K562 (cell line): ENCODE data around the gene EBF4. TPM values are rescaled to one million over a fixed set of nuclear protein-coding genes. Genes with fewer than 3 reads are reported as not detected.

Experiments used
- ATAC-seq: fragments of 200-7000 bp; cut with Tn5 transposase; 3 replicates; pipeline ENCODE4 v1.9.1; 2020; ENCODE audit warnings: moderate library complexity
- BruUV-seq: library from RNA; stranded (reverse); fragments of 400-500 nt; replicated peaks from 2 replicates; lab custom pipeline; 2021; lab: Mats Ljungman, UMichigan
- CTCF ChIA-PET: fragments of 300-600 bp; formaldehyde crosslinking; extraction: SDS; loops from one replicate; lab custom pipeline; 2021; ENCODE audit warnings: low intra/inter-chr PET ratio; lab: Yijun Ruan, JAX
- POLR2A ChIA-PET: fragments of 300-600, 350-650 bp; sonication (Branson Sonifier 250); formaldehyde crosslinking; extraction: SDS; loops from one replicate; lab custom pipeline; 2021; ENCODE audit warnings: antibody characterized with exemption, inconsistent platforms; lab: Yijun Ruan, JAX
- DNase-seq, 4 experiments: peaks; one replicate each; pipeline versions ENCODE4 v3.0.0 to v3.0.0-alpha.2; 2011 to 2018; ENCODE audit warnings: low spot score in 3 of 4, mixed read lengths in 3 of 4; ENCODE audit errors: extremely low read depth in 1 of 4
- FAIRE-seq: peaks from 2 replicates; lab custom pipeline; 2011; peaks lifted over from hg19 to GRCh38; lab: Jason Lieb, UNC
- H2AFZ ChIP-seq: 2 replicates; pipeline ENCODE4 v1.6.0; 2011; ENCODE audit warnings: low read depth, low read length, control low read depth, inconsistent platforms
- H3K27ac ChIP-seq: fragments of 200-600 bp; 3 replicates; pipeline ENCODE4 v1.8.0; 2011; ENCODE audit warnings: low read depth, mild to moderate bottlenecking, control low read depth, inconsistent platforms, low read length, moderate library complexity, mixed read lengths; ENCODE audit errors: extremely low read depth
- H3K27me3 ChIP-seq, 2 experiments: fragments of 300-600 bp in 1 of 2; 2 replicates in 1 of 2; 3 replicates in 1 of 2; pipeline versions ENCODE4 v1.6.0 to v1.8.0; 2011; ENCODE audit warnings: inconsistent platforms in 2 of 2, low read length in 2 of 2, mild to moderate bottlenecking in 1 of 2, mixed read lengths in 1 of 2, moderate library complexity in 1 of 2; ENCODE audit not compliant: control insufficient read depth in 2 of 2, insufficient read depth in 2 of 2
- H3K36me3 ChIP-seq: fragments of 300-600 bp; 3 replicates; pipeline ENCODE4 v1.8.0; 2011; ENCODE audit warnings: mild to moderate bottlenecking, low read length, inconsistent platforms; ENCODE audit not compliant: control insufficient read depth, insufficient read depth
- H3K4me1 ChIP-seq, 2 experiments: fragments of 200-600 bp in 1 of 2; replicated peaks in 1 of 2; 2 replicates in 1 of 2; 3 replicates in 1 of 2; pipeline versions ENCODE4 v1.5.1 to v1.8.0; 2011; ENCODE audit warnings: inconsistent platforms in 2 of 2, low read length in 2 of 2, mild to moderate bottlenecking in 1 of 2, mixed read lengths in 1 of 2, moderate library complexity in 1 of 2; ENCODE audit not compliant: control insufficient read depth in 2 of 2, insufficient read depth in 2 of 2
- H3K4me2 ChIP-seq: 2 replicates; pipeline ENCODE4 v1.6.1; 2011; ENCODE audit warnings: low read length, control low read depth, inconsistent platforms, mixed read lengths; ENCODE audit not compliant: insufficient read depth
- H3K4me3 ChIP-seq: fragments of 200-600 bp; sonication (generic), shearing (Covaris generic); 2 replicates; pipeline ENCODE4 v1.5.1; 2016; ENCODE audit warnings: control low read depth, inconsistent platforms
- H3K79me2 ChIP-seq: fragments of 200-600 bp; 3 replicates; pipeline ENCODE4 v1.8.0; 2011; ENCODE audit warnings: low read length, inconsistent platforms; ENCODE audit not compliant: control insufficient read depth, insufficient read depth
- H3K9ac ChIP-seq, 2 experiments: 2 replicates each; pipeline versions ENCODE4 v1.6.0 to v1.6.1; 2011; ENCODE audit warnings: low read depth in 2 of 2, low read length in 2 of 2, control low read depth in 1 of 2, inconsistent platforms in 1 of 2, mild to moderate bottlenecking in 1 of 2, mixed read lengths in 1 of 2; ENCODE audit not compliant: insufficient read depth in 1 of 2
- H3K9me1 ChIP-seq: one replicate; pipeline ENCODE4 v1.6.0; 2011; ENCODE audit warnings: inconsistent platforms, mild to moderate bottlenecking, low read length, moderate library complexity; ENCODE audit not compliant: control insufficient read depth, insufficient read depth
- H3K9me3 ChIP-seq: replicated peaks from 2 replicates; pipeline ENCODE4 v1.5.1; 2011; ENCODE audit warnings: low read depth, low read length, inconsistent platforms; ENCODE audit not compliant: control insufficient read depth, insufficient read depth
- H4K20me1 ChIP-seq: replicated peaks from 2 replicates; pipeline ENCODE4 v1.6.1; 2011; ENCODE audit warnings: low read length, inconsistent platforms, mixed read lengths; ENCODE audit not compliant: control insufficient read depth, insufficient read depth
- ARID1B ChIP-seq: fragments of 450-650 bp; IDR thresholded peaks from 2 replicates; pipeline ENCODE4 v1.6.1; 2016; ENCODE audit warnings: antibody characterized with exemption, mild to moderate bottlenecking, inconsistent platforms
- EWSR1 ChIP-seq: fragments of 450-650 bp; IDR thresholded peaks from 2 replicates; pipeline ENCODE4 v1.6.1; 2018; ENCODE audit warnings: borderline replicate concordance, mild to moderate bottlenecking, low read depth, moderate library complexity; ENCODE audit not compliant: partially characterized antibody
- MBD1 ChIP-seq: fragments of 250-450 bp; sonication (Bioruptor Pico); IDR thresholded peaks from 2 replicates; pipeline ENCODE4 v1.8.0; 2022; ENCODE audit warnings: inconsistent platforms
- POLR3G ChIP-seq: IDR thresholded peaks from 2 replicates; pipeline ENCODE4 v1.6.1; 2011; ENCODE audit not compliant: insufficient read length, insufficient replicate concordance; ENCODE audit errors: extremely low read depth
- RCOR1 ChIP-seq, 2 experiments: IDR thresholded peaks; 2 replicates each; pipeline ENCODE4 v1.6.1; 2012; ENCODE audit warnings: low read depth in 2 of 2, low read length in 2 of 2, borderline replicate concordance in 1 of 2, improper control_type of control experiment in 1 of 2
- ZNF23 ChIP-seq: fragments of 250-450 bp; sonication (Bioruptor Pico); IDR thresholded peaks from 2 replicates; pipeline ENCODE4 v1.4.0; 2020; ENCODE audit warnings: mild to moderate bottlenecking
- WGBS: fragments of 100-300 bp; shearing (Covaris generic); methylation state at CpG from one replicate; pipeline ENCODE4 v1.1.6; 2016; ENCODE audit warnings: low coverage, mixed read lengths; ENCODE audit not compliant: insufficient coverage; ENCODE audit errors: missing lambda C conversion rate; 5-methylcytosine and 5-hydroxymethylcytosine counted together
- in situ Hi-C: fragments of 300-500 bp; cut with MboI; formaldehyde crosslinking; loops from 4 replicates; pipeline ENCODE4 v1.15.0; 2018; ENCODE audit warnings: inconsistent platforms, mixed read lengths
- intact Hi-C: fragments of 100-400 bp; cut with micrococcal nuclease; formaldehyde crosslinking; loops from 2 replicates; pipeline ENCODE4 v1.14.2; 2022
- polyA plus RNA-seq, 8 experiments: library from polyadenylated mRNA; depleted of rRNA in 4 of 8; stranded (reverse) in 5 of 8; unstranded in 3 of 8; fragments of >200 nt; fragmentation: Nextera tagmentation in 2 of 8; fragmentation: Illumina TruSeq in 1 of 8; extraction: Ambion mirVana in 2 of 8; extraction: Trizol in 1 of 8; gene quantifications; 2 replicates each; pipeline versions ENCODE4 v1.2.1 to v1.2.3, GENCODE V29; 2011 to 2014; ENCODE audit warnings: inconsistent platforms in 1 of 8, missing spikeins in 1 of 8
- total RNA-seq, 7 experiments: library from RNA; depleted of rRNA in 6 of 7; stranded (reverse); fragments of >200 nt in 6 of 7; fragmentation: Illumina TruSeq in 2 of 7; extraction: Trizol in 2 of 7; gene quantifications; 2 replicates each; pipeline versions ENCODE4 v1.2.1 to v1.2.3, GENCODE V29; 2011 to 2021; ENCODE audit warnings: low replicate concordance in 1 of 7
- TF ChIP-seq, protein P1 (sequence below): fragments of 200-800 bp; sonication (Bioruptor generic); IDR thresholded peaks from 2 replicates; pipeline ENCODE4 v1.6.1; 2016; ENCODE audit warnings: missing genetic modification characterization, missing compliant biosample characterization

Gene EBF4
- total and polyA plus RNA-seq, 9 of the 15 experiments (the other 6 are each of a cell fraction or from before 2014, with no cell fraction given), result 0.09 TPM; not detected in 8

- Histone ChIP-seq H3K27ac (no peak overlapping the region), H3K9ac (no peak overlapping the region), H3K9me1 (no peaks in the 10 kb centered on the region), H4K20me1 (no peaks in the 10 kb centered on the region), H3K4me3 (no peak overlapping the region), H3K36me3 (no peaks in the 10 kb centered on the region), H3K79me2 (no peaks in the 10 kb centered on the region), H3K4me2 (no peak overlapping the region), H3K4me1 (no peaks in the 10 kb centered on the region; a peak in 1 of 5 replicates), H3K27me3 (peaks cover 9 to 17% of the 10 kb centered on the region in 2 experiments; a peak in 4 of 5 replicates), H2AFZ (no peak overlapping the region), H3K9me3 (no peaks in the 10 kb centered on the region)
- ATAC-seq, result no peak
- WGBS, result 7% methylated on average over 8 of the region's 9 CpGs
- no peak for FAIRE-seq
- BruUV-seq, result no TSS peak
- ChIA-PET CTCF (no interaction called here), POLR2A (interaction anchor here (0.8 kb wide), 1 partner anchor 9 kb away, joined by 3 read pairs; no protein-coding TSS in a partner anchor)
- intact Hi-C loops (no loop called here), in situ Hi-C loops (no loop called here)
- TF ChIP-seq RCOR1 (IDR thresholded peaks at IDR 0.05; ENCODE audit: borderline replicate concordance in 1 of 2, low read depth in 2 of 2, low read length in 2 of 2), result no peak
- no peak for TF ChIP-seq EWSR1
- TF ChIP-seq ARID1B, result no peak
- TF ChIP-seq POLR3G, result no peak
- TF ChIP-seq ZNF23 (CRISPR knock-in tag), result no peak
- TF ChIP-seq, protein P1, sequence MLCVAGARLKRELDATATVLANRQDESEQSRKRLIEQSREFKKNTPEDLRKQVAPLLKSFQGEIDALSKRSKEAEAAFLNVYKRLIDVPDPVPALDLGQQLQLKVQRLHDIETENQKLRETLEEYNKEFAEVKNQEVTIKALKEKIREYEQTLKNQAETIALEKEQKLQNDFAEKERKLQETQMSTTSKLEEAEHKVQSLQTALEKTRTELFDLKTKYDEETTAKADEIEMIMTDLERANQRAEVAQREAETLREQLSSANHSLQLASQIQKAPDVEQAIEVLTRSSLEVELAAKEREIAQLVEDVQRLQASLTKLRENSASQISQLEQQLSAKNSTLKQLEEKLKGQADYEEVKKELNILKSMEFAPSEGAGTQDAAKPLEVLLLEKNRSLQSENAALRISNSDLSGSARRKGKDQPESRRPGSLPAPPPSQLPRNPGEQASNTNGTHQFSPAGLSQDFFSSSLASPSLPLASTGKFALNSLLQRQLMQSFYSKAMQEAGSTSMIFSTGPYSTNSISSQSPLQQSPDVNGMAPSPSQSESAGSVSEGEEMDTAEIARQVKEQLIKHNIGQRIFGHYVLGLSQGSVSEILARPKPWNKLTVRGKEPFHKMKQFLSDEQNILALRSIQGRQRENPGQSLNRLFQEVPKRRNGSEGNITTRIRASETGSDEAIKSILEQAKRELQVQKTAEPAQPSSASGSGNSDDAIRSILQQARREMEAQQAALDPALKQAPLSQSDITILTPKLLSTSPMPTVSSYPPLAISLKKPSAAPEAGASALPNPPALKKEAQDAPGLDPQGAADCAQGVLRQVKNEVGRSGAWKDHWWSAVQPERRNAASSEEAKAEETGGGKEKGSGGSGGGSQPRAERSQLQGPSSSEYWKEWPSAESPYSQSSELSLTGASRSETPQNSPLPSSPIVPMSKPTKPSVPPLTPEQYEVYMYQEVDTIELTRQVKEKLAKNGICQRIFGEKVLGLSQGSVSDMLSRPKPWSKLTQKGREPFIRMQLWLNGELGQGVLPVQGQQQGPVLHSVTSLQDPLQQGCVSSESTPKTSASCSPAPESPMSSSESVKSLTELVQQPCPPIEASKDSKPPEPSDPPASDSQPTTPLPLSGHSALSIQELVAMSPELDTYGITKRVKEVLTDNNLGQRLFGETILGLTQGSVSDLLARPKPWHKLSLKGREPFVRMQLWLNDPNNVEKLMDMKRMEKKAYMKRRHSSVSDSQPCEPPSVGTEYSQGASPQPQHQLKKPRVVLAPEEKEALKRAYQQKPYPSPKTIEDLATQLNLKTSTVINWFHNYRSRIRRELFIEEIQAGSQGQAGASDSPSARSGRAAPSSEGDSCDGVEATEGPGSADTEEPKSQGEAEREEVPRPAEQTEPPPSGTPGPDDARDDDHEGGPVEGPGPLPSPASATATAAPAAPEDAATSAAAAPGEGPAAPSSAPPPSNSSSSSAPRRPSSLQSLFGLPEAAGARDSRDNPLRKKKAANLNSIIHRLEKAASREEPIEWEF (CRISPR knock-in tag), result no peak
- no peak for TF ChIP-seq MBD1 (CRISPR knock-in tag)
- no peak for DNase-seq
Observed at GRCh38 chr20:2773812-2774211, 81.2 kb downstream of the EBF4 start.
